IMR-90 (cell line): ENCODE results near the gene CUX1. TPM values are rescaled to one million over a fixed set of nuclear protein-coding genes. Genes with fewer than 3 reads are reported as not detected.

ENCODE experiments used
- ATAC-seq: fragments of 200-7000 bp; cut with Tn5 transposase; 2 replicates; pipeline ENCODE4 v1.9.1; 2020; ENCODE audit warnings: low read depth, mild to moderate bottlenecking, moderate library complexity
- BruUV-seq: library from RNA; stranded (reverse); fragments of 400-500 nt; replicated peaks from 2 replicates; lab custom pipeline; 2021; lab: Mats Ljungman, UMichigan
- CTCF ChIA-PET: fragments of 300-600 bp; formaldehyde crosslinking; extraction: SDS; loops from one replicate; lab custom pipeline; 2021; ENCODE audit warnings: antibody characterized with exemption; lab: Yijun Ruan, JAX
- POLR2A ChIA-PET: fragments of 300-600 bp; sonication (Branson Sonifier 250); formaldehyde crosslinking; loops from one replicate; lab custom pipeline; 2022; ENCODE audit warnings: antibody characterized with exemption; ENCODE audit not compliant: unreplicated experiment; lab: Charles Lee
- DNase-seq: peaks from one replicate; pipeline ENCODE4 v3.0.0; 2013
- H2AFZ ChIP-seq: replicated peaks from 2 replicates; pipeline ENCODE3; 2013; ENCODE audit warnings: low read length, mild to moderate bottlenecking; ENCODE audit not compliant: poor library complexity
- H2AK5ac ChIP-seq: 2 replicates; pipeline ENCODE4 v1.6.1; 2013; ENCODE audit warnings: low read depth, low read length, inconsistent platforms
- H2AK9ac ChIP-seq: replicated peaks from 2 replicates; pipeline ENCODE3; 2013; ENCODE audit warnings: mild to moderate bottlenecking, low read depth, low read length, moderate library complexity; ENCODE audit not compliant: poor library complexity
- H2BK120ac ChIP-seq: 2 replicates; pipeline ENCODE4 v1.6.1; 2013; ENCODE audit warnings: low read depth, low read length, inconsistent platforms
- H2BK15ac ChIP-seq: 3 replicates; pipeline ENCODE4 v1.6.1; 2013; ENCODE audit warnings: low read depth, low read length, inconsistent platforms
- H2BK20ac ChIP-seq: 2 replicates; pipeline ENCODE4 v1.6.1; 2013; ENCODE audit warnings: low read depth, mild to moderate bottlenecking, inconsistent platforms, low read length, moderate library complexity
- H2BK5ac ChIP-seq: 2 replicates; pipeline ENCODE4 v1.6.1; 2013; ENCODE audit warnings: mild to moderate bottlenecking, low read depth, low read length, inconsistent platforms; ENCODE audit not compliant: poor library complexity, severe bottlenecking
- H3K14ac ChIP-seq: replicated peaks from 2 replicates; pipeline ENCODE4 v1.6.1; 2013; ENCODE audit warnings: low read depth, low read length, inconsistent platforms
- H3K18ac ChIP-seq: 2 replicates; pipeline ENCODE4 v1.6.1; 2013; ENCODE audit warnings: low read depth, low read length, control low read depth
- H3K23ac ChIP-seq: 2 replicates; pipeline ENCODE4 v1.6.1; 2013; ENCODE audit warnings: low read depth, low read length, inconsistent platforms
- H3K27ac ChIP-seq: 2 replicates; pipeline ENCODE4 v1.5.1; 2013; ENCODE audit warnings: mild to moderate bottlenecking, control low read depth, low read length; ENCODE audit not compliant: insufficient read depth
- H3K27me3 ChIP-seq: 2 replicates; pipeline ENCODE4 v1.6.1; 2013; ENCODE audit warnings: low read length; ENCODE audit not compliant: control insufficient read depth, insufficient read depth
- H3K36me3 ChIP-seq: 2 replicates; pipeline ENCODE4 v1.6.1; 2013; ENCODE audit warnings: low read length, mixed read lengths; ENCODE audit not compliant: control insufficient read depth, insufficient read depth
- H3K4ac ChIP-seq: 2 replicates; pipeline ENCODE4 v1.6.1; 2013; ENCODE audit warnings: low read depth, low read length, inconsistent platforms
- H3K4me1 ChIP-seq: 2 replicates; pipeline ENCODE4 v1.6.1; 2013; ENCODE audit warnings: low read length, mixed read lengths; ENCODE audit not compliant: control insufficient read depth, insufficient read depth
- H3K4me2 ChIP-seq: 2 replicates; pipeline ENCODE4 v1.6.1; 2013; ENCODE audit warnings: low read depth, mild to moderate bottlenecking, control low read depth, low read length, moderate library complexity
- H3K4me3 ChIP-seq: 2 replicates; pipeline ENCODE4 v1.5.1; 2013; ENCODE audit warnings: low read depth, mild to moderate bottlenecking, control low read depth, low read length, moderate library complexity; ENCODE audit not compliant: insufficient read depth
- H3K56ac ChIP-seq: 2 replicates; pipeline ENCODE4 v1.6.1; 2013; ENCODE audit warnings: low read length, inconsistent platforms; ENCODE audit not compliant: insufficient read depth; ENCODE audit errors: extremely low read depth
- H3K79me1 ChIP-seq, 2 experiments: 2 replicates each; pipeline ENCODE4 v1.6.1; 2013; ENCODE audit warnings: low read length in 2 of 2, inconsistent platforms in 1 of 2, low read depth in 1 of 2
- H3K9ac ChIP-seq: 2 replicates; pipeline ENCODE4 v1.6.1; 2013; ENCODE audit warnings: low read depth, low read length, control low read depth
- H3K9me1 ChIP-seq: 2 replicates; pipeline ENCODE4 v1.6.1; 2013; ENCODE audit warnings: low read length, inconsistent platforms; ENCODE audit not compliant: insufficient read depth
- H3K9me3 ChIP-seq: 2 replicates; pipeline ENCODE4 v1.6.1; 2013; ENCODE audit warnings: low read length; ENCODE audit not compliant: control insufficient read depth, insufficient read depth
- H4K20me1 ChIP-seq: 2 replicates; pipeline ENCODE4 v1.6.1; 2013; ENCODE audit warnings: low read length, inconsistent platforms; ENCODE audit not compliant: insufficient read depth
- H4K5ac ChIP-seq: 2 replicates; pipeline ENCODE4 v1.6.1; 2013; ENCODE audit warnings: mild to moderate bottlenecking, low read depth, low read length, control low read depth
- H4K8ac ChIP-seq, 2 experiments: 2 replicates each; pipeline ENCODE4 v1.6.1; 2013; ENCODE audit warnings: low read depth in 2 of 2, low read length in 2 of 2, control low read depth in 1 of 2, inconsistent platforms in 1 of 2
- H4K91ac ChIP-seq: 2 replicates; pipeline ENCODE4 v1.6.1; 2013; ENCODE audit warnings: low read depth, low read length, inconsistent platforms; ENCODE audit not compliant: insufficient read depth
- POLR2A ChIP-seq: IDR thresholded peaks from 2 replicates; pipeline ENCODE4 v1.6.1; 2012; ENCODE audit warnings: mild to moderate bottlenecking, low read depth, low read length
- SMC3 ChIP-seq: fragments of 150-350 bp; IDR thresholded peaks from 2 replicates; pipeline ENCODE4 v1.6.1; 2016; ENCODE audit warnings: low read depth, mild to moderate bottlenecking, antibody characterized with exemption, low read length, moderate library complexity
- WGBS, 2 experiments: methylation state at CpG; one replicate each; pipeline versions ENCODE4 v1.1.5 to v1.1.7; 2013; ENCODE audit warnings: missing lambda C conversion rate in 2 of 2; ENCODE audit not compliant: insufficient read length in 1 of 2; ENCODE audit errors: extremely low coverage in 2 of 2; 5-methylcytosine and 5-hydroxymethylcytosine counted together
- dilution Hi-C: fragments of 300-500 bp; cut with HindIII; formaldehyde crosslinking; loops from one replicate; pipeline ENCODE4 v1.14.3; 2018; ENCODE audit warnings: low sequenced_read_pairs; ENCODE audit not compliant: unreplicated experiment
- in situ Hi-C: fragments of 300-500 bp; cut with MboI; formaldehyde crosslinking; loops from 3 replicates; pipeline ENCODE4 v1.14.3; 2019; ENCODE audit warnings: low sequenced_read_pairs, inconsistent platforms, mixed read lengths
- intact Hi-C: fragments of 100-400 bp; cut with micrococcal nuclease; formaldehyde crosslinking; loops from 2 replicates; pipeline ENCODE4 v1.10.0; 2022
- polyA plus RNA-seq, 3 experiments: library from polyadenylated mRNA; depleted of rRNA; stranded (reverse); fragments of >200 nt; gene quantifications; 2 replicates each; pipeline ENCODE4 v1.2.3, GENCODE V29; 2012; ENCODE audit warnings: low replicate concordance in 1 of 3
- total RNA-seq: library from RNA; depleted of rRNA; stranded (reverse); fragments of >200 nt; gene quantifications from 2 replicates; pipeline ENCODE4 v1.2.3, GENCODE V29; 2012
- TF ChIP-seq, protein P1 (sequence below): fragments of 150-350 bp; IDR thresholded peaks from 2 replicates; pipeline ENCODE4 v1.6.1; 2017; ENCODE audit warnings: mild to moderate bottlenecking, antibody characterized with exemption, low read length, low read depth

Gene CUX1
- total and polyA plus RNA-seq, 2 of the 4 experiments (the other 2 are of a cell fraction), result 19.7 to 46.4 TPM

DNA sequence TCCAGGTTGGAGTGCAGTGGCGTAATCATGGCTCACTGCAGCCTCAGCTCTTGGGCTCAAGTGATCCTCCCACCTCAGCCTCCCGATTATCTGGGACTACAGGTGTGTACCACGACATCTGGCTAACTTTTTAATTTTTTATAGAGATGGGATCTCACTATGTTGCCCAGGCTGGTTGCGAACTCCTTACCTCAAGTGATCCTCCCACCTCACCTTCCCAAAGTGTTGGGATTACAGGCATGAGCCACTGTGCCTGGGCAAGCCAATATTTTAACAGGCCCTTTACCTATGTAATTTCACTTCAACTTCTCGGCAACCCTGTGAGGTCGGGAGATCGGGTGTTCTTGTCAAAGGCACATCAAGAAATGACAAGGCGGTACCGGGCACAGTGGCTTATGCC is 146.3 kb downstream of the CUX1 start:
- Histone ChIP-seq H4K8ac (no peak overlapping the region), H3K27ac (no peak overlapping the region), H3K4ac (no peak overlapping the region), H3K18ac (no peak overlapping the region), H3K36me3 (no peaks in the 10 kb centered on the region), H2BK15ac (no peak overlapping the region), H3K23ac (no peak overlapping the region), H3K4me1 (peaks cover 10% of the 10 kb centered on the region), H2AK5ac (no peak overlapping the region), H2BK5ac (no peak overlapping the region), H4K20me1 (peaks cover 19% of the 10 kb centered on the region), H3K4me3 (no peak overlapping the region), H3K4me2 (no peak overlapping the region), H2BK20ac (no peak overlapping the region), H3K27me3 (no peaks in the 10 kb centered on the region), H3K9me3 (no peaks in the 10 kb centered on the region), H4K5ac (no peak overlapping the region), H3K79me1 (peaks cover 38 to 88% of the 10 kb centered on the region in 2 experiments), H3K14ac (no peak overlapping the region), H2AK9ac (no peak overlapping the region), H3K9me1 (peaks cover 14% of the 10 kb centered on the region; the same call in 1 of the 2 replicates), H2AFZ (no peak overlapping the region), H3K56ac (no peak overlapping the region), H2BK120ac (no peak overlapping the region), H4K91ac (no peak overlapping the region), H3K9ac (no peak overlapping the region)
- DNase-seq (no peak), ATAC-seq (no peak)
- intact Hi-C loops (no loop called here), dilution Hi-C loops (no loop called here), in situ Hi-C loops (no loop called here)
- ChIA-PET CTCF (no interaction called here), POLR2A (no interaction called here)
- no peak for TF ChIP-seq SMC3
- TF ChIP-seq POLR2A, result no peak
- TF ChIP-seq, protein P1, sequence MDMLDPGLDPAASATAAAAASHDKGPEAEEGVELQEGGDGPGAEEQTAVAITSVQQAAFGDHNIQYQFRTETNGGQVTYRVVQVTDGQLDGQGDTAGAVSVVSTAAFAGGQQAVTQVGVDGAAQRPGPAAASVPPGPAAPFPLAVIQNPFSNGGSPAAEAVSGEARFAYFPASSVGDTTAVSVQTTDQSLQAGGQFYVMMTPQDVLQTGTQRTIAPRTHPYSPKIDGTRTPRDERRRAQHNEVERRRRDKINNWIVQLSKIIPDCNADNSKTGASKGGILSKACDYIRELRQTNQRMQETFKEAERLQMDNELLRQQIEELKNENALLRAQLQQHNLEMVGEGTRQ, result no peak
- WGBS, 2 experiments, result 92% methylated on average over 2 of the region's 9 CpGs; no CpG with 5 or more reads in 1 of the 2 experiments
- BruUV-seq, result no TSS peak
